ENCODE results near the gene MARF1. TPM values are rescaled to one million over a fixed set of nuclear protein-coding genes. Genes with fewer than 3 reads are reported as not detected.
"Not testable (repeated sequence)": the region's sequence is repeated elsewhere in the genome, so short reads cannot be mapped to it uniquely, and the experiment has no call there.

MARF1 gene
- total RNA-seq, 1 experiment from 2014 or later, result 57.6 TPM

DNA sequence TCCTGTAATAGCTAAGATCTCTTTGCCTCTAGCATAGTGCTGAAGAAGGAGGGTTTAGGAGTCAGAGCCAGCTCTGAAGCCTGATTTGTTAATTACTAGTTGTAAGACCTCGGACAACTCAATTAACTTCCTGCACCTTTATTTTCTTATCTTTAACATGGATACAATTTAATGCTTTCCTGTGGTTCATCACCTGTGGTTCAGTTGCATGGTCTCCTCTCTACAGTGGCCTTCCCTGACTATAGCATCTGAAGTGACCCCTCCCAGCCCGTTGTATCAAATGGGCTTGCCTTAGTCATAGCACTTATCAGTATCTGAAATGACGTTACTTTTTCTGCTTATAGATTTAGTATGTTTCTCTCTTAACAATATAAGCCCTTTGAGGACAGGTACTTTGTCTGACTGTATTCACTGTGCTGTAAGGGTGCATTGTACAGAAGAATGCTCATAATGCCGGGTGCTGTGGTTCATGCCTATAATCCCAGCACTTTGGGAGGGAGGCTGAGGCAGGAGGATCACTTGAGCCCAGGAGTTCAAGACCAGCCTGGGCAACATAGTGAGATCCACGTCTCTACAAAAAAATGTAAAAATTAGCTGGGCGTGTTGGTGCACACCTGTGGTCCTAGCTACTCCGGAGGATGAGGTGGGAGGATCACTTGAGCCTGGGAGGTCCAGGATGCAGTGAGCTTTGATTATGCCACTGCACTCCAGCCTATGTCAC lies 4.5 kb upstream of the MARF1 start:
- TF ChIP-seq, protein P1, sequence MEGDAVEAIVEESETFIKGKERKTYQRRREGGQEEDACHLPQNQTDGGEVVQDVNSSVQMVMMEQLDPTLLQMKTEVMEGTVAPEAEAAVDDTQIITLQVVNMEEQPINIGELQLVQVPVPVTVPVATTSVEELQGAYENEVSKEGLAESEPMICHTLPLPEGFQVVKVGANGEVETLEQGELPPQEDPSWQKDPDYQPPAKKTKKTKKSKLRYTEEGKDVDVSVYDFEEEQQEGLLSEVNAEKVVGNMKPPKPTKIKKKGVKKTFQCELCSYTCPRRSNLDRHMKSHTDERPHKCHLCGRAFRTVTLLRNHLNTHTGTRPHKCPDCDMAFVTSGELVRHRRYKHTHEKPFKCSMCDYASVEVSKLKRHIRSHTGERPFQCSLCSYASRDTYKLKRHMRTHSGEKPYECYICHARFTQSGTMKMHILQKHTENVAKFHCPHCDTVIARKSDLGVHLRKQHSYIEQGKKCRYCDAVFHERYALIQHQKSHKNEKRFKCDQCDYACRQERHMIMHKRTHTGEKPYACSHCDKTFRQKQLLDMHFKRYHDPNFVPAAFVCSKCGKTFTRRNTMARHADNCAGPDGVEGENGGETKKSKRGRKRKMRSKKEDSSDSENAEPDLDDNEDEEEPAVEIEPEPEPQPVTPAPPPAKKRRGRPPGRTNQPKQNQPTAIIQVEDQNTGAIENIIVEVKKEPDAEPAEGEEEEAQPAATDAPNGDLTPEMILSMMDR (IDR thresholded peaks at IDR 0.05; ENCODE audit: unreplicated experiment), result no peak
- intact Hi-C loops (cut with micrococcal nuclease; ENCODE audit: unreplicated experiment), result loop anchor here (10.0 kb wide), 1 partner anchor 203 kb away; no protein-coding TSS in a partner anchor
- CTCF ChIA-PET, result no interaction called here
- Mint-ChIP-seq H3K4me1 (ENCODE audit: low read depth, unreplicated experiment) (peaks cover 14% of the 10 kb centered on the region), H3K27ac (ENCODE audit: unreplicated experiment) (no peak overlapping the region), H3K27me3 (ENCODE audit: unreplicated experiment) (no peaks in the 10 kb centered on the region), H3K4me3 (ENCODE audit: low read depth, unreplicated experiment) (no peak overlapping the region), H3K36me3 (ENCODE audit: insufficient read depth, unreplicated experiment) (peaks cover 47% of the 10 kb centered on the region), H3K9me3 (ENCODE audit: low read depth, unreplicated experiment) (no peaks in the 10 kb centered on the region)
- no peak for DNase-seq
- no TSS peak for BruUV-seq (replicated peaks)

DNA sequence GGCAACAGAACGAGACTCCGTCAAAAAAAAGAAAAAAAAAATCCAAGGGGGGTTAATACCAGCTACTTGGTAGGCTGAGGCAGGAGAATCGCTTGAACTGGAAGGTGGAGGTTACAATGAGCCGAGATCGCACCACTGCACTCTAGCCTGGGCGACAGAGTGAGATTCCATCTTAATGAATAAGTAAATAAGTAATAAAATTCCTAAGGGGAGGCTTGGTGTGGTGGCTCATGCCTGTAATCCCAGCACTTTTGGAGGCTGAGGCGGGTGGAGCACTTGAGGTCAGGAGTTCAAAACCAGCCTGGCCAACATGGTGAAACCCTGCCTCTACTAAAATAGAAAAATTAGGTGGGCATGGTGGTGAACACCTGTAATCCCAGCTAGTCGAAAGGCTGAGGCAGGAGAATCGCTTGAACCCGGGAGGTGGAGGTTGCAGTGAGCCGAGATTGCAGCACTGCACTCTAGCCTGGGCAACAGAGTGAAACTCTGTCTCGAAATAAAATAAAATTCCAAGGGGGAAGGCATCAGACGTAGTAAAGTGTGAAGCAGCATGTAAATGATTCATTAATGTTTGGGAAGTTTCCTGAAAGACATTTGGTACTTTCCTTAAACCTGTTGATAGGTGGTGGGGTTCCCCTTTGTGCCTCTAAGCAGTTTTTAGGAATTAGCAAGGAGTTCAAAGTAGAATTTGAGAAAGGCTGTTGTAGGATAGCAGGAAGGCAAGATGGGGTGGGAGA lies 3.8 kb upstream of the MARF1 start:
- H3K4me1 Mint-ChIP-seq (ENCODE audit: low read depth, unreplicated experiment), result peaks cover 21% of the 10 kb centered on the region
- DNase-seq; H3K27me3 Mint-ChIP-seq (ENCODE audit: unreplicated experiment); CTCF ChIA-PET; H3K9me3 Mint-ChIP-seq (ENCODE audit: low read depth, unreplicated experiment); H3K27ac Mint-ChIP-seq (ENCODE audit: unreplicated experiment); H3K4me3 Mint-ChIP-seq (ENCODE audit: low read depth, unreplicated experiment); BruUV-seq (replicated peaks): not testable (repeated sequence)
- intact Hi-C loops (cut with micrococcal nuclease; ENCODE audit: unreplicated experiment), result loop anchor here (10.0 kb wide), 1 partner anchor 202 kb away; no protein-coding TSS in a partner anchor
- peaks cover 49% of the 10 kb centered on the region for H3K36me3 Mint-ChIP-seq (ENCODE audit: insufficient read depth, unreplicated experiment)

DNA sequence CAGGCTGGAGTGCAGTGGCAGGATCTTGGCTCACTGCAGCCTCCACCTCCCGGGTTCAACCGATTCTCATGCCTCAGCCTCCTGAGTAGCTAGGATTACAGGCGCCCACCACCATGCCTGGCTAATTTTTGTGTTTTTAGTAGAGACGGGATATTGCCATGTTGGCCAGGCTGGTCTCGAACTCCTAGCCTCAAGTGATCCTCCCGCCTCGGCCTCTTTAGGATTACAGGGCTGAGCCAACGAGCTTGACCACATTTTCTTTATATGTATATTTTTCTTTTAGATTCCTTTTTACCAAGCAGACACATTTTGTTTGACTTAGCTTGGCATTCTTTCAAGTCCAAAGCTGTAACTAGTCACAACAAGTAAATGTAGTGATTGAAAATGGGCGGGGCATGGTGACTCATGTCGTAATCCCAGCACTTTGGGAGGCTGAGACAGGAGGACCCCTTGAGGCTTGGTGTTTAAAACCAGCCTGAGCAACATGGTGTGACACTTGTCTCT lies 2.1 kb upstream of the MARF1 start:
- peak overlapping the region; percentile 61 for H3K27ac Mint-ChIP-seq (ENCODE audit: unreplicated experiment)
- intact Hi-C loops (cut with micrococcal nuclease; ENCODE audit: unreplicated experiment), result loop anchor here (10.0 kb wide), 1 partner anchor 200 kb away; no protein-coding TSS in a partner anchor
- H3K4me3 Mint-ChIP-seq (ENCODE audit: low read depth, unreplicated experiment); H3K27me3 Mint-ChIP-seq (ENCODE audit: unreplicated experiment); H3K9me3 Mint-ChIP-seq (ENCODE audit: low read depth, unreplicated experiment); BruUV-seq (replicated peaks): not testable (repeated sequence)
- CTCF ChIA-PET, result interaction anchor here (0.5 to 1.4 kb wide), 4 partner anchors 18 to 163 kb away, joined by 3 to 5 read pairs (median 4); no protein-coding TSS in a partner anchor
- H3K36me3 Mint-ChIP-seq (ENCODE audit: insufficient read depth, unreplicated experiment), result peaks cover 38% of the 10 kb centered on the region
- peak; percentile 87 for DNase-seq
- peaks cover 30% of the 10 kb centered on the region for H3K4me1 Mint-ChIP-seq (ENCODE audit: low read depth, unreplicated experiment)

DNA sequence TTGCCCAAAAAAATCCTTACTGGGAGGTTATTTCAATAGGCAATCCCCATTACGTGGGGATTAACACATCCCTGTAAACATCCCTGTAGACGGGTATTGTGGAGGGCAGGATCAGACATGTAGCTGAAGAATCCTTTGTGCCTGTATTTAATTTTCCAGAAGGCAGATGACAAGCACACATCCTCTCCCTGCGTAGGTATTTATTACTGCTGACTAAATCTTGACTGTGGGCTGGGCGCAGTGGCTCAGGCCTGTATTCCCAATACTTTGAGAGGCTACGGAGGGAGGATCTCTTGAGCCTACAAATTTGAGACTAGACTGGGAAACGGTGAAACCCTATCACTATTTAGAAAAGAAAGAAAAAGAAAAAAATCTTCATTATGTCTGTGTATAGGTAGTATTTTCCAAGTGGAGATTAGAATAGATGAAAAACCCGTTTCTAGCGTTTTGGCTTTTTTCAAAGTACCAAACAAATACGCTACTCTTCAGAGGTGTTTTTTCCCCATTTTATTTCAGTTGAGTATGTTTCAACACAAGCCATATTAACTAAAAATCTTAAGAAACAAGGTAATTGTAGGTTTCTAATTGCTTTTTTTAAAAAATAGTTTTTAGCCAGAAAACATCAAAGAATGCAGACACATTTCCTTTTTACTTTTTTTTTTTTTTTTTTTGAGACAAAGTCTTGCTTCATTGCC lies 1.5 kb upstream of the MARF1 start:
- H3K27ac Mint-ChIP-seq (ENCODE audit: unreplicated experiment), result peak overlapping the region; percentile 95
- intact Hi-C loops (cut with micrococcal nuclease; ENCODE audit: unreplicated experiment), result loop anchor here (10.0 kb wide), 1 partner anchor 200 kb away; no protein-coding TSS in a partner anchor
- no peaks in the 10 kb centered on the region for H3K27me3 Mint-ChIP-seq (ENCODE audit: unreplicated experiment)
- no TSS peak for BruUV-seq (replicated peaks)
- H3K36me3 Mint-ChIP-seq (ENCODE audit: insufficient read depth, unreplicated experiment), result peaks cover 37% of the 10 kb centered on the region
- H3K9me3 Mint-ChIP-seq (ENCODE audit: low read depth, unreplicated experiment), result no peaks in the 10 kb centered on the region
- CTCF ChIA-PET, result interaction anchor here (0.5 to 2.0 kb wide), 6 partner anchors 18 to 162 kb away, joined by 3 to 9 read pairs (median 4); no protein-coding TSS in a partner anchor
- DNase-seq, result no peak
- H3K4me3 Mint-ChIP-seq (ENCODE audit: low read depth, unreplicated experiment), result peak overlapping the region; percentile 89
- peaks cover 30% of the 10 kb centered on the region for H3K4me1 Mint-ChIP-seq (ENCODE audit: low read depth, unreplicated experiment)
- TF ChIP-seq, protein P1 (IDR thresholded peaks at IDR 0.05; ENCODE audit: unreplicated experiment), result no peak

DNA sequence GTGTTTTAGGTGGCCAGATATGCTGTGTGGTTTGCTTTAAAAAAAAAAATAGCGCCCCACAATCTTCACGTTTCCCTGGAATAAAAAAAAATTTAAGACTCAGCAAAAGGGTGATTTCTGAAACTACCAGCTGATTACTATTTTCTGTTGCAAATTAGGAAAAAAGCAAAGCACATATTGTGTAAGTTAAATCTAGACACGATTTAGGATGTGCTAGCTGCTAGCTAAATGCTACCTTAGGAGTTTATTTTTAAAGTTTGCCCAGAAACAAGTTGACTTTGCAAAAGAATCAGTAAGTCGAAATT lies 944 bp upstream of the MARF1 start:
- CTCF ChIA-PET, result interaction anchor here (0.6 to 2.0 kb wide), 2 partner anchors 93 to 155 kb away, joined by 3 to 9 read pairs; no protein-coding TSS in a partner anchor
- no peak for DNase-seq
- H3K9me3 Mint-ChIP-seq (ENCODE audit: low read depth, unreplicated experiment), result no peaks in the 10 kb centered on the region
- H3K27ac Mint-ChIP-seq (ENCODE audit: unreplicated experiment), result peak overlapping the region; percentile 95
- intact Hi-C loops (cut with micrococcal nuclease; ENCODE audit: unreplicated experiment), result loop anchor here (2.0 to 10.0 kb wide), 2 partner anchors 53 to 199 kb away; no protein-coding TSS in a partner anchor
- TF ChIP-seq, protein P1 (IDR thresholded peaks at IDR 0.05; ENCODE audit: unreplicated experiment), result no peak
- no TSS peak for BruUV-seq (replicated peaks)
- peaks cover 37% of the 10 kb centered on the region for H3K36me3 Mint-ChIP-seq (ENCODE audit: insufficient read depth, unreplicated experiment)
- H3K4me3 Mint-ChIP-seq (ENCODE audit: low read depth, unreplicated experiment), result peak overlapping the region; percentile 89
- peaks cover 30% of the 10 kb centered on the region for H3K4me1 Mint-ChIP-seq (ENCODE audit: low read depth, unreplicated experiment)
- H3K27me3 Mint-ChIP-seq (ENCODE audit: unreplicated experiment), result no peaks in the 10 kb centered on the region

Data from Calu3 (cell line).